CD4-positive, alpha-beta T cell treated with Interleukin-15 for 1 hour (primary cell): ENCODE data around the gene PSD4.

Experiments
- DNase-seq: peaks from one replicate; pipeline ENCODE4 v3.0.0-alpha.2; 2020

Gene PSD4

GRCh38 chr2:113144259-113144658 lies 29.5 kb upstream of the PSD4 start:
- DNase-seq: no peak

- no peak for DNase-seq
Measured at GRCh38 chr2:113148606-113149552, 24.9 kb upstream of the PSD4 start.

- DNase-seq: no peak
Measured at GRCh38 chr2:113149553-113150257, 24.1 kb upstream of the PSD4 start.

GRCh38 chr2:113150258-113150601 lies 23.5 kb upstream of the PSD4 start:
- DNase-seq: no peak

- no peak for DNase-seq
Measured at GRCh38 chr2:113155331-113155730, 18.4 kb upstream of the PSD4 start.

GRCh38 chr2:113156278-113157117 lies 17.3 kb upstream of the PSD4 start:
- no peak for DNase-seq

GRCh38 chr2:113157118-113157896 lies 16.5 kb upstream of the PSD4 start:
- no peak for DNase-seq

GRCh38 chr2:113157897-113158753 lies 15.6 kb upstream of the PSD4 start:
- DNase-seq: no peak

GRCh38 chr2:113158884-113159553 lies 14.8 kb upstream of the PSD4 start:
- DNase-seq: no peak

- DNase-seq: no peak
Measured at GRCh38 chr2:113160248-113160647, 13.5 kb upstream of the PSD4 start.

GRCh38 chr2:113160962-113161361 lies 12.8 kb upstream of the PSD4 start:
- no peak for DNase-seq

- DNase-seq: no peak
Measured at GRCh38 chr2:113162173-113162572, 11.6 kb upstream of the PSD4 start.

GRCh38 chr2:113162869-113163268 lies 10.9 kb upstream of the PSD4 start:
- no peak for DNase-seq

- DNase-seq: no peak
Measured at GRCh38 chr2:113164215-113164929, 9.4 kb upstream of the PSD4 start.

- DNase-seq: no peak
Measured at GRCh38 chr2:113164930-113165585, 8.7 kb upstream of the PSD4 start.

- no peak for DNase-seq
Measured at GRCh38 chr2:113166187-113166645, 7.6 kb upstream of the PSD4 start.

- DNase-seq: peak; percentile 46
Measured at GRCh38 chr2:113167115-113167932, 6.4 kb upstream of the PSD4 start.

GRCh38 chr2:113167962-113168340 lies 5.8 kb upstream of the PSD4 start:
- no peak for DNase-seq
